Activated B cell treated with CpG ODN at 0.5 μM for 24 hours (primary cell): ENCODE results near the gene KIF7. TPM values are rescaled to one million over a fixed set of nuclear protein-coding genes. Genes with fewer than 3 reads are reported as not detected.

Source experiments
- ATAC-seq: fragments of 200-7000 bp; cut with Tn5 transposase; one replicate; pipeline ENCODE4 v1.10.0; 2021; ENCODE audit warnings: low read depth, mild to moderate bottlenecking, moderate library complexity
- CTCF ChIA-PET: fragments of 350-600 bp; sonication (Branson Sonifier 250); formaldehyde crosslinking; loops from one replicate; lab custom pipeline; 2021; ENCODE audit warnings: antibody characterized with exemption; lab: Charles Lee
- POLR2A ChIA-PET: fragments of 350-600 bp; sonication (Branson Sonifier 250); formaldehyde crosslinking; loops from one replicate; lab custom pipeline; 2021; ENCODE audit warnings: antibody characterized with exemption; lab: Charles Lee
- DNase-seq: peaks from one replicate; pipeline ENCODE4 v3.0.0; 2022
- H3K27ac Mint-ChIP-seq: one replicate; pipeline ENCODE4 v1.8.0; 2020; ENCODE audit warnings: mixed read lengths
- H3K27me3 Mint-ChIP-seq: one replicate; pipeline ENCODE4 v1.8.0; 2021; ENCODE audit warnings: mixed read lengths
- H3K36me3 Mint-ChIP-seq: one replicate; pipeline ENCODE4 v1.8.0; 2021; ENCODE audit warnings: low read depth, mixed read lengths
- H3K4me1 Mint-ChIP-seq: one replicate; pipeline ENCODE4 v1.8.0; 2021; ENCODE audit warnings: mixed read lengths
- H3K4me3 Mint-ChIP-seq: one replicate; pipeline ENCODE4 v1.8.0; 2020; ENCODE audit warnings: mild to moderate bottlenecking, mixed read lengths
- H3K9me3 Mint-ChIP-seq: one replicate; pipeline ENCODE4 v1.8.0; 2020; ENCODE audit warnings: mixed read lengths
- intact Hi-C: fragments of 100-400 bp; cut with micrococcal nuclease; formaldehyde crosslinking; loops from one replicate; pipeline ENCODE4 v1.15.1; 2024
- total RNA-seq: library from RNA; stranded (reverse); gene quantifications from 2 replicates; pipeline ENCODE4 v1.2.3, GENCODE V29; 2022
- TF ChIP-seq, protein P1 (sequence below): fragments of 200-600 bp; IDR thresholded peaks from one replicate; pipeline ENCODE4 v1.8.0; 2022; ENCODE audit warnings: antibody characterized with exemption, mild to moderate bottlenecking

KIF7 gene
- total RNA-seq, 1 donor from 2014 or later: 0.44 TPM

DNA sequence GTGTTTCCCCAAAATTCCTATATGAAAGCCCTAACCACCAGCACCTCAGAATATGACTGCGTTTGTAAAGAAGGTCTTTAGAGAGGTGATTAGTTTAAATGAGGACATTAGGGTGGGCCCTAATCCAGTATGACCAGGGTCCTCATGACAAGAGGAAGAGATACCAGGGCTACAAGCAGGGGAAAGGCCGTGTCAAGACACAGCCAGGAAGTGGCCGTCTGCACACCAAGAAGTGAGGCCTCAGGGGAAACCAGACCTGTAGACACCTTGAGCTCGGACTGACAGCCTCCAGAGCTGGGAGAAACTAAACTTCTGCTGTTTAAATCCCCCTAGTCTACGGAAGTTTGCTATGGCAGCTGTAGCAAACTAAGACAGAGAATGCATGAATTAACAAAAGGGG lies 14.2 kb downstream of the KIF7 start:
- Mint-ChIP-seq H3K36me3 (no peaks in the 10 kb centered on the region), H3K4me3 (no peak overlapping the region), H3K27me3 (no peaks in the 10 kb centered on the region), H3K9me3 (no peaks in the 10 kb centered on the region), H3K27ac (no peak overlapping the region), H3K4me1 (no peaks in the 10 kb centered on the region)
- TF ChIP-seq, protein P1, sequence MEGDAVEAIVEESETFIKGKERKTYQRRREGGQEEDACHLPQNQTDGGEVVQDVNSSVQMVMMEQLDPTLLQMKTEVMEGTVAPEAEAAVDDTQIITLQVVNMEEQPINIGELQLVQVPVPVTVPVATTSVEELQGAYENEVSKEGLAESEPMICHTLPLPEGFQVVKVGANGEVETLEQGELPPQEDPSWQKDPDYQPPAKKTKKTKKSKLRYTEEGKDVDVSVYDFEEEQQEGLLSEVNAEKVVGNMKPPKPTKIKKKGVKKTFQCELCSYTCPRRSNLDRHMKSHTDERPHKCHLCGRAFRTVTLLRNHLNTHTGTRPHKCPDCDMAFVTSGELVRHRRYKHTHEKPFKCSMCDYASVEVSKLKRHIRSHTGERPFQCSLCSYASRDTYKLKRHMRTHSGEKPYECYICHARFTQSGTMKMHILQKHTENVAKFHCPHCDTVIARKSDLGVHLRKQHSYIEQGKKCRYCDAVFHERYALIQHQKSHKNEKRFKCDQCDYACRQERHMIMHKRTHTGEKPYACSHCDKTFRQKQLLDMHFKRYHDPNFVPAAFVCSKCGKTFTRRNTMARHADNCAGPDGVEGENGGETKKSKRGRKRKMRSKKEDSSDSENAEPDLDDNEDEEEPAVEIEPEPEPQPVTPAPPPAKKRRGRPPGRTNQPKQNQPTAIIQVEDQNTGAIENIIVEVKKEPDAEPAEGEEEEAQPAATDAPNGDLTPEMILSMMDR: no peak
- intact Hi-C loops: no loop called here
- ChIA-PET CTCF (no interaction called here), POLR2A (no interaction called here)
- no peak for DNase-seq
- ATAC-seq: no peak

GRCh38 chr15:89640245-89640644 lies 15.0 kb downstream of the KIF7 start:
- ChIA-PET CTCF (no interaction called here), POLR2A (no interaction called here)
- Mint-ChIP-seq H3K4me1 (no peaks in the 10 kb centered on the region), H3K9me3 (no peaks in the 10 kb centered on the region), H3K27me3 (no peaks in the 10 kb centered on the region), H3K4me3 (no peak overlapping the region), H3K27ac (no peak overlapping the region), H3K36me3 (no peaks in the 10 kb centered on the region)
- intact Hi-C loops: no loop called here
- DNase-seq (no peak), ATAC-seq (no peak)
- TF ChIP-seq, protein P1: no peak

GRCh38 chr15:89633585-89633984 lies 21.7 kb downstream of the KIF7 start:
- intact Hi-C loops: no loop called here
- DNase-seq (no peak), ATAC-seq (no peak)
- Mint-ChIP-seq H3K4me1 (no peaks in the 10 kb centered on the region), H3K9me3 (no peaks in the 10 kb centered on the region), H3K4me3 (no peak overlapping the region), H3K27me3 (no peaks in the 10 kb centered on the region), H3K36me3 (no peaks in the 10 kb centered on the region), H3K27ac (no peak overlapping the region)
- CTCF ChIA-PET: no interaction called here
- POLR2A ChIA-PET: no interaction called here
- TF ChIP-seq, protein P1: no peak

DNA sequence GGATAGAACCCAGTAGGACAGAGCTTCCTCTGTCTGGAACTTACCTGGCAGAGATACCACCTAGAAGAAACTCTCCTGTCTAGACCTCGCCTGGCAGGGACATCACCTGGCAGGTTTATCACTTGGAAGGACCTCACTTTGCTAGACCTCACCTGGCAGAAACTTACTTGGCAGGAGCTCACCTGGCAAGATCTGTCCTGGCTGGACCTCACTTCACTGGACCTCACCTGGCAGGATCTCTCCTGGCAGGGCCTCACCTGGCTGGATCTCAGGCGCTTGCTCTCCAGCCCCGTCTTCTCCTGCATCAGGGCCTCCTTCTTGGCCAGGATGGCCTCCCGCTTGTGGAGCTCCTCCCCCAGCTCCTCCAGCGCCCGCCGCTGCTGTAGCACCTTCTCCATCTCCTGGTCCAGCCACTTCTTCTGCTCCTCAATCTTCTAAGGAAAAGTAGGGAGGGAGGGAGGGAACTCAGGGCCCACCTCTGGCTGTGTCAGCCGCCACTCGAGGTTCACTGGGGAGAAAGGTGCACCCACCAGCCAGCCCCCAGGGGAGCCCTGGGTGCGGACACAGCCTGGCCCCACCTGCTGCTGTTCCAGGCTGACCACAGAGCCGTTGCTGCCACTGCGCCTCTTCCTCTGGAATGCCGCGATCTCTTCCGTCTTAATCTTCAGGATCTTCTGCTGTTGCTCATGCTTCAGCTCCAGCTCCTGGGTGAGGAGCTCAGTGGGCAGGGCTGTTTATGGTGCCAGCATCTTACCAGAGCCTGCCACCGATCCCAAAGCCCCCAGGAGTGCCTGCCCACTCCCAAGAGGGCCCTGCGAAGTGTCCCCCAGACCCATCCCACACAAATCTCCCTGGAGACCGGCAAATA lies 22.5 kb downstream of the KIF7 start:
- DNase-seq (no peak), ATAC-seq (no peak)
- no peaks in the 10 kb centered on the region for H3K4me1 Mint-ChIP-seq
- H3K36me3 Mint-ChIP-seq: no peaks in the 10 kb centered on the region
- ChIA-PET CTCF (no interaction called here), POLR2A (no interaction called here)
- TF ChIP-seq, protein P1: no peak
- H3K9me3 Mint-ChIP-seq: no peaks in the 10 kb centered on the region
- H3K4me3 Mint-ChIP-seq: no peak overlapping the region
- H3K27me3 Mint-ChIP-seq: no peaks in the 10 kb centered on the region
- no peak overlapping the region for H3K27ac Mint-ChIP-seq
- intact Hi-C loops: no loop called here

DNA sequence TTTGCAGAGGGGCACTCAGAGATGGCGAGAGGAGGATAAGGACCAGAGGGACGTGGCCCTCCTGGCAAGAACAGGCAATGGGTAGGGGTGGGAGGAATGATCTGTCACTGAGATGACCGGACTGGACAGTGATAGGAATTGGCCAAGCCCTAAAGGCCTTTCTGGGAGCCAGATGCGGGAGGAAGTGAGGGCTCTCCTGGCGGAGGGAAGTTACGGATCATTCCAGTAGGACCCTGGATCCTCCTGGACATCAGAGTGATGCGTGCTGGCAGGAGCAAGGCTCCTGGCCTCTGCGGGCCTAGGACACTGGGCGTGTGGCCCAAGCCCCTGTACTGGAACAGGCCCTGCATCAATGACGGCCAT lies 23.4 kb downstream of the KIF7 start:
- H3K27ac Mint-ChIP-seq: no peak overlapping the region
- no peaks in the 10 kb centered on the region for H3K9me3 Mint-ChIP-seq
- DNase-seq: no peak
- TF ChIP-seq, protein P1: no peak
- ChIA-PET CTCF (no interaction called here), POLR2A (no interaction called here)
- H3K36me3 Mint-ChIP-seq: no peaks in the 10 kb centered on the region
- no peaks in the 10 kb centered on the region for H3K4me1 Mint-ChIP-seq
- intact Hi-C loops: no loop called here
- no peaks in the 10 kb centered on the region for H3K27me3 Mint-ChIP-seq
- H3K4me3 Mint-ChIP-seq: no peak overlapping the region
- ATAC-seq: no peak
